Naive thymus-derived CD4-positive, alpha-beta T cell (primary cell): ENCODE measurements around the gene TIE1. TPM values are rescaled to one million over a fixed set of nuclear protein-coding genes. Genes with fewer than 3 reads are reported as not detected.
A peak's percentile ranks its signal among the peaks of the same experiment; 100 is the strongest.

Source experiments
- ATAC-seq: fragments of 150-1000 bp; cut with Tn5 transposase; 2 replicates; pipeline ENCODE4 v1.10.0; 2021; ENCODE audit warnings: mild to moderate bottlenecking, moderate library complexity
- CTCF ChIA-PET: fragments of 350-600 bp; sonication (Branson Sonifier 250); formaldehyde crosslinking; loops from one replicate; lab custom pipeline; 2021; ENCODE audit warnings: antibody characterized with exemption; lab: Charles Lee
- POLR2A ChIA-PET: fragments of 350-600 bp; sonication (Branson Sonifier 250); formaldehyde crosslinking; loops from one replicate; lab custom pipeline; 2021; ENCODE audit warnings: antibody characterized with exemption, inconsistent platforms; lab: Charles Lee
- DNase-seq, 9 donors: peaks; one replicate each; pipeline versions ENCODE4 v3.0.0 to v3.0.0-alpha.2; 2020 to 2022; ENCODE audit warnings: mixed read lengths in 1 of 9
- H3K27ac ChIP-seq: one replicate; pipeline ENCODE4 v1.7.0; 2013; ENCODE audit warnings: mild to moderate bottlenecking, low read depth, low read length, moderate library complexity
- H3K27me3 ChIP-seq, 2 donors: one replicate each; pipeline ENCODE4 v1.7.0; 2013; ENCODE audit warnings: low read length in 2 of 2, mild to moderate bottlenecking in 2 of 2, moderate library complexity in 2 of 2; ENCODE audit not compliant: control insufficient read depth in 2 of 2, insufficient read depth in 2 of 2
- H3K36me3 ChIP-seq, 3 experiments: 1 replicate in 2 of 3; 2 replicates in 1 of 3; pipeline ENCODE4 v1.7.0; 2013; ENCODE audit warnings: low read length in 3 of 3, mild to moderate bottlenecking in 3 of 3, moderate library complexity in 1 of 3; ENCODE audit not compliant: insufficient read depth in 3 of 3, control insufficient read depth in 2 of 3
- H3K4me1 ChIP-seq, 2 donors: one replicate each; pipeline ENCODE4 v1.7.0; 2013; ENCODE audit warnings: low read length in 2 of 2, mild to moderate bottlenecking in 2 of 2, moderate library complexity in 1 of 2; ENCODE audit not compliant: control insufficient read depth in 2 of 2, insufficient read depth in 2 of 2
- H3K4me3 ChIP-seq: 2 replicates; pipeline ENCODE4 v1.7.0; 2013; ENCODE audit warnings: mild to moderate bottlenecking, low read length
- H3K9me3 ChIP-seq, 3 experiments: 1 replicate in 2 of 3; 2 replicates in 1 of 3; pipeline ENCODE4 v1.7.0; 2013; ENCODE audit warnings: low read length in 3 of 3; ENCODE audit not compliant: control insufficient read depth in 2 of 3
- H3K27ac Mint-ChIP-seq, 9 donors: one replicate each; pipeline ENCODE4 v1.8.0; 2020 to 2022; ENCODE audit warnings: mixed read lengths in 9 of 9, mild to moderate bottlenecking in 8 of 9, moderate library complexity in 5 of 9, inconsistent platforms in 2 of 9
- H3K27me3 Mint-ChIP-seq, 5 donors: one replicate each; pipeline ENCODE4 v1.8.0; 2021 to 2022; ENCODE audit warnings: mixed read lengths in 5 of 5, mild to moderate bottlenecking in 1 of 5
- H3K36me3 Mint-ChIP-seq, 5 donors: one replicate each; pipeline ENCODE4 v1.8.0; 2020 to 2022; ENCODE audit warnings: mixed read lengths in 5 of 5, mild to moderate bottlenecking in 3 of 5, inconsistent platforms in 1 of 5
- H3K4me1 Mint-ChIP-seq, 7 donors: one replicate each; pipeline ENCODE4 v1.8.0; 2020 to 2022; ENCODE audit warnings: mixed read lengths in 7 of 7, mild to moderate bottlenecking in 3 of 7, inconsistent platforms in 1 of 7
- H3K4me3 Mint-ChIP-seq, 10 donors: one replicate each; pipeline ENCODE4 v1.8.0; 2020 to 2022; ENCODE audit warnings: mild to moderate bottlenecking in 10 of 10, mixed read lengths in 10 of 10, moderate library complexity in 6 of 10, inconsistent platforms in 2 of 10
- H3K9me3 Mint-ChIP-seq, 11 donors: one replicate each; pipeline ENCODE4 v1.8.0; 2020 to 2022; ENCODE audit warnings: mixed read lengths in 11 of 11, mild to moderate bottlenecking in 4 of 11, inconsistent platforms in 1 of 11, moderate library complexity in 1 of 11
- intact Hi-C, 2 donors: fragments of 100-400 bp; cut with micrococcal nuclease; formaldehyde crosslinking; loops; one replicate each; pipeline ENCODE4 v1.15.1; 2023
- polyA plus RNA-seq, 2 donors: library from polyadenylated mRNA; unstranded; fragments of 300-500 nt; fragmentation: Illumina TruSeq; gene quantifications; one replicate each; pipeline ENCODE4 v1.2.3, GENCODE V29; 2021
- total RNA-seq, 6 experiments: library from RNA in 5 of 6; stranded (reverse) in 5 of 6; gene quantifications; 1 replicate in 5 of 6; 2 replicates in 1 of 6; pipeline ENCODE4 v1.2.3 and lab custom pipeline; 2021 to 2026

The TIE1 gene
- total and polyA plus RNA-seq, 7 experiments from 2014 or later, result 0.19 to 1.9 TPM; not detected in 5

DNA sequence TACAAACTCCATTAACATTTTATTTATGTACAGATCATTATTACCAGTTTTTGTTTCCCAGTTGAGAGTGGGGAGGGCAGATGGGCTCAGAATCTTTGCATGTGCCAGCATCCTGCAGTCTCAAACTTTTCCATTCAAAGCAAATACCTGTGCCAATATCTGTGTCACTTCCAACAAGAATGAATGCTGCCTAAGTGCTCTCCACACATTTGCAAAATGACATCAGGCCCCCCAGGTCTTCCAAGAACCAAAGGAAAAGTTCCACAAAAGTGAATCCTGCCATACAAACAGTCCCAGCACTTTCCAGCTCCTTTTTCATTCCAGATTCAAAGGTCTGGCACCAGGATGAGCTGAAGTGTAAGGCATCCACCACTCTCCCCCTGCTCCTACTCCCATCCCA lies 1.7 kb upstream of the TIE1 start:
- CTCF ChIA-PET, result no interaction called here

DNA sequence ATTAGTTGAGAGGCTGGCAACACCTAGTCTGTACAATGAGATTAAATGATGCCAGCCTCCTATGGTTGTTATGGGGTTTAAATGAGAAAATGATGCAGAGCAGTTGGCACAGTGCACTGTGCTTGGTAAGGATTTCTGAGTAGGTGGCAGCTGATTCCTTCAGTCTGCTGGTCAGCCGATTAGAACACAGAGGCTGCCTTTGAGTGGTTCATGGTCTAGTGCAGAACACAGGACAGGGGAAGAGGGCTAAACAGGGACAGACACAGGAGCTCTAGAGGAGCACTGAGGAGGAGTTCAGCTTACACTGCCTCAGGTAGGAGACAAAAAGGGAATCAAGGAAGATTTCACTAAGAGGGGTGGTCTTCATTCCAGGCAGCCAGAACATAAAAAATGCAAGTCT lies 1.4 kb downstream of the TIE1 start:
- CTCF ChIA-PET, result no interaction called here
- peaks cover 0 to 4% (median 0%) of the 10 kb centered on the region in 5 donors for H3K27me3 Mint-ChIP-seq
- POLR2A ChIA-PET, result no interaction called here
- no peak overlapping the region for H3K4me3 Mint-ChIP-seq
- no peak overlapping the region for H3K27ac ChIP-seq
- DNase-seq (no peak), ATAC-seq (no peak)
- H3K9me3 Mint-ChIP-seq, result no peaks in the 10 kb centered on the region
- H3K36me3 ChIP-seq, result no peaks in the 10 kb centered on the region
- H3K36me3 Mint-ChIP-seq, result no peaks in the 10 kb centered on the region
- H3K27ac Mint-ChIP-seq, result no peak overlapping the region
- no peaks in the 10 kb centered on the region for H3K9me3 ChIP-seq
- intact Hi-C loops, result no loop called here
- H3K4me1 Mint-ChIP-seq, result peaks cover 0 to 5% (median 0%) of the 10 kb centered on the region in 7 donors
- no peak overlapping the region for H3K4me3 ChIP-seq
- H3K27me3 ChIP-seq, result no peaks in the 10 kb centered on the region
- no peaks in the 10 kb centered on the region for H3K4me1 ChIP-seq

More for the DNA sequence above, 1.7 kb upstream of the TIE1 start:
- Histone ChIP-seq H3K4me3 (no peak overlapping the region), H3K27me3 (no peaks in the 10 kb centered on the region), H3K27ac (no peak overlapping the region), H3K4me1 (peaks cover 8 to 16% of the 10 kb centered on the region in 2 donors), H3K9me3 (no peaks in the 10 kb centered on the region), H3K36me3 (no peaks in the 10 kb centered on the region)
- Mint-ChIP-seq H3K4me3 (no peak overlapping the region), H3K27ac (peak overlapping the region in 2 of 9 donors; percentile 20 to 34), H3K27me3 (no peaks in the 10 kb centered on the region), H3K36me3 (no peaks in the 10 kb centered on the region), H3K4me1 (peaks cover 2 to 25% (median 21%) of the 10 kb centered on the region in 7 donors), H3K9me3 (no peaks in the 10 kb centered on the region)
- DNase-seq, result no peak
- POLR2A ChIA-PET, result interaction anchor here (0.6 kb wide), 1 partner anchor 11 kb away, joined by 3 read pairs; no protein-coding TSS in a partner anchor
- ATAC-seq, result no peak
- intact Hi-C loops, result loop anchor here in 1 of 2 donors (5.0 kb wide), 1 partner anchor 58 kb away; the partner anchor contains the start of gene CDC20

GRCh38 chr1:43302721-43303470 lies 2.1 kb downstream of the TIE1 start:
- Histone ChIP-seq H3K9me3 (no peaks in the 10 kb centered on the region), H3K4me3 (no peak overlapping the region), H3K27ac (no peak overlapping the region), H3K4me1 (no peaks in the 10 kb centered on the region), H3K27me3 (no peaks in the 10 kb centered on the region), H3K36me3 (no peaks in the 10 kb centered on the region)
- H3K27me3 Mint-ChIP-seq, result peaks cover 0 to 4% (median 0%) of the 10 kb centered on the region in 5 donors
- ChIA-PET CTCF (interaction anchor here (0.8 kb wide), 1 partner anchor 76 kb away, joined by 3 read pairs; no protein-coding TSS in a partner anchor), POLR2A (no interaction called here)
- H3K4me1 Mint-ChIP-seq, result peaks cover 0 to 5% (median 0%) of the 10 kb centered on the region in 7 donors
- no peak for DNase-seq
- H3K9me3 Mint-ChIP-seq, result no peaks in the 10 kb centered on the region
- no peaks in the 10 kb centered on the region for H3K36me3 Mint-ChIP-seq
- intact Hi-C loops, result no loop called here
- peak overlapping the region in 1 of 9 donors; percentile 42 for H3K27ac Mint-ChIP-seq
- no peak for ATAC-seq
- no peak overlapping the region for H3K4me3 Mint-ChIP-seq

DNA sequence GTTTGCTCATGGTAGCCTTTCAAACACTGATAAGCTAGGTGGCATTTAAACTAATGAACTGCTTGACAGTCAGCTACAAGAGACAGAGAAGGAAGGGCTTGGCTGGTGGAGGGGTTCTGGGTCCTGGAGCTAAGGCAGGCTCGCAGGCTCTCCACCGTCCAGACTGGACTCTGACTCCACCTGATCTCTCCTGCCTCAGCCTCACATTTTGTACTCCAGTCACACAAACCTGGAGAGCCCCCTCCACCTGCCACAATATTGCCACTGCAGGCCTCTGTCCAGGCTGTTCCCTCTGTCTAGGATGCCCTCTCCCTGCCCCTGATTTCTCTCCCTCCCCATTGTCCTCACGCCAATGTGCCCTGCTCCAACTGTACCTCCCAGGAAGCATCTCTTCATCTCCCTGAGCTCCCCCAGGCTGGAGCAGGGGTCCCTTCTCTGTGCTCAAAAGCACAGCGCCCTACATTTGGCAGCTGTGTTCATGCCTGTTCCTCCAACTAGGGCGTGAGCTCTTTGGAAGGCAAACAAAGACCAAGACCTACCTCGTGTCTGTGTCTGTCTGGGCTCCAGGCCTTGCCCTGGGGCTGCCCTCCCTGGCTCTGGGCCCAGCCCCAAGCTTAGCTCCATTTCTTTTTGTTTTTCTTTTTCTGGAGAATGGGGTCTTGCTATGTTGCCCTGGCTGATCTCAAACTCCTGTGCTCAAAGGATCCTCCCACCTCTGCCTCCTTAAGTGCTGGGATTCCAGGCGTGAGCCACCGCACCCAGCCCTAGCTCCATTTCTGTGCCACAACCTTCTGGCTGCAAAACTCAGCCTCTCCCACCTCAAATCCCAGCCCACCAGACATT lies 2.9 kb downstream of the TIE1 start:
- H3K27me3 ChIP-seq, result no peaks in the 10 kb centered on the region
- Mint-ChIP-seq H3K4me3 (no peak overlapping the region), H3K27ac (no peak overlapping the region), H3K36me3 (no peaks in the 10 kb centered on the region), H3K4me1 (peaks cover 0 to 5% (median 0%) of the 10 kb centered on the region in 7 donors), H3K27me3 (peaks cover 0 to 4% (median 0%) of the 10 kb centered on the region in 5 donors), H3K9me3 (no peaks in the 10 kb centered on the region)
- CTCF ChIA-PET, result interaction anchor here (0.5 to 0.8 kb wide), 2 partner anchors 77 to 135 kb away, joined by 3 read pairs; no protein-coding TSS in a partner anchor
- H3K9me3 ChIP-seq, result no peaks in the 10 kb centered on the region
- H3K27ac ChIP-seq, result no peak overlapping the region
- H3K4me3 ChIP-seq, result no peak overlapping the region
- intact Hi-C loops, result no loop called here
- no peaks in the 10 kb centered on the region for H3K36me3 ChIP-seq
- ATAC-seq (no peak), DNase-seq (no peak)
- POLR2A ChIA-PET, result no interaction called here
- no peaks in the 10 kb centered on the region for H3K4me1 ChIP-seq

- ChIA-PET CTCF (interaction anchor here (0.5 kb wide), 1 partner anchor 136 kb away, joined by 3 read pairs; no protein-coding TSS in a partner anchor), POLR2A (no interaction called here)
- H3K4me1 Mint-ChIP-seq, result peaks cover 0 to 5% (median 0%) of the 10 kb centered on the region in 7 donors
- Histone ChIP-seq H3K4me1 (no peaks in the 10 kb centered on the region), H3K27me3 (no peaks in the 10 kb centered on the region), H3K4me3 (no peak overlapping the region), H3K36me3 (no peaks in the 10 kb centered on the region), H3K9me3 (no peaks in the 10 kb centered on the region), H3K27ac (no peak overlapping the region)
- no peak for ATAC-seq
- no peaks in the 10 kb centered on the region for H3K9me3 Mint-ChIP-seq
- intact Hi-C loops, result no loop called here
- H3K27ac Mint-ChIP-seq, result peak overlapping the region in 1 of 9 donors; percentile 53
- H3K36me3 Mint-ChIP-seq, result no peaks in the 10 kb centered on the region
- peaks cover 0 to 5% (median 0%) of the 10 kb centered on the region in 5 donors for H3K27me3 Mint-ChIP-seq
- no peak overlapping the region for H3K4me3 Mint-ChIP-seq
- DNase-seq, result no peak
These were observed 3.5 kb downstream of the TIE1 start for GRCh38 chr1:43304314-43304681.

DNA sequence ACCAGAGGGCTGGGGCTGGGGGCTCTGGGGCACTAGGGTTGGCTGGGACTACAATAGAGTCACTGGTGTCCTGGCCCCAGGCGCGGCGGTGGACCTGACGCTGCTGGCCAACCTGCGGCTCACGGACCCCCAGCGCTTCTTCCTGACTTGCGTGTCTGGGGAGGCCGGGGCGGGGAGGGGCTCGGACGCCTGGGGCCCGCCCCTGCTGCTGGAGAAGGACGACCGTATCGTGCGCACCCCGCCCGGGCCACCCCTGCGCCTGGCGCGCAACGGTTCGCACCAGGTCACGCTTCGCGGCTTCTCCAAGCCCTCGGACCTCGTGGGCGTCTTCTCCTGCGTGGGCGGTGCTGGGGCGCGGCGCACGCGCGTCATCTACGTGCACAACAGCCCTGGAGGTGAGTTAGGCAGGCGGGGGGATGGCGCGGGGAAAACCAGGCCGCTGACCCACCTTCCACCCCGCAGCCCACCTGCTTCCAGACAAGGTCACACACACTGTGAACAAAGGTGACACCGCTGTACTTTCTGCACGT lies 4.1 kb downstream of the TIE1 start:
- CTCF ChIA-PET, result no interaction called here
- Mint-ChIP-seq H3K27me3 (peaks cover 0 to 5% (median 0%) of the 10 kb centered on the region in 5 donors), H3K4me1 (peaks cover 0 to 5% (median 0%) of the 10 kb centered on the region in 7 donors), H3K27ac (no peak overlapping the region), H3K9me3 (no peaks in the 10 kb centered on the region), H3K36me3 (no peaks in the 10 kb centered on the region), H3K4me3 (no peak overlapping the region)
- Histone ChIP-seq H3K36me3 (no peaks in the 10 kb centered on the region), H3K9me3 (no peaks in the 10 kb centered on the region), H3K4me1 (no peaks in the 10 kb centered on the region), H3K4me3 (no peak overlapping the region), H3K27ac (no peak overlapping the region), H3K27me3 (no peaks in the 10 kb centered on the region)
- intact Hi-C loops, result no loop called here
- ATAC-seq (no peak), DNase-seq (no peak)
- POLR2A ChIA-PET, result no interaction called here
